Measurements from ENCODE around the gene CD109.

- TF ChIP-seq GATA3 (IDR thresholded peaks at IDR 0.05; ENCODE audit: low read depth, low read length) (no peak), GATA2 (IDR thresholded peaks at IDR 0.05; ENCODE audit: low read depth, low read length) (no peak)
These were observed 7.7 kb upstream of the CD109 start for GRCh38 chr6:73688351-73688750.

Data from SH-SY5Y (cell line).